ENCODE measurements around the gene ANO9. TPM values are rescaled to one million over a fixed set of nuclear protein-coding genes. Genes with fewer than 3 reads are reported as not detected.

The ANO9 gene
- total RNA-seq, 4 donors from 2014 or later, result 11.0 to 22.1 (median 16.2) TPM

DNA sequence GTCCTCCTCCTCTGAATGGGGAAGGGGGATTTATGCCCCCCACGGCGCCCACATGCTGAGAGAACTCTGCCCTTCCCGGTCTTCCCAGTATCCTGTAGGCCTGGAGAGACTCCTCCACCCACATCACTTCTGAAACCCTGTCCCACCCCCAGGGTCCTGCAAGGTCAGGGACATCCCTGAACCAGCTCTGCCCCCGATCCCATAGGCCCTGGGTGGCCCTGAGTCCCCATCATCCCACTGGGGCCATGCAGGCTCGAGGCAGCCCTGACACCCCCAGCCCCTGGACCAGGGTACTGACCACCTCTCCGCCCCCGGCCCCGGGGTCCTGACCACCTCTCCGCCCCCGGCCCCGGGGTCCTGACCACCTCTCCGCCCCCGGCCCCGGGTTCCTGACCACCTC lies 60.8 kb downstream of the ANO9 start:
- H3K36me3 ChIP-seq, result peaks cover 0 to 7% (median 0%) of the 10 kb centered on the region in 3 donors
- TF ChIP-seq, protein P1, sequence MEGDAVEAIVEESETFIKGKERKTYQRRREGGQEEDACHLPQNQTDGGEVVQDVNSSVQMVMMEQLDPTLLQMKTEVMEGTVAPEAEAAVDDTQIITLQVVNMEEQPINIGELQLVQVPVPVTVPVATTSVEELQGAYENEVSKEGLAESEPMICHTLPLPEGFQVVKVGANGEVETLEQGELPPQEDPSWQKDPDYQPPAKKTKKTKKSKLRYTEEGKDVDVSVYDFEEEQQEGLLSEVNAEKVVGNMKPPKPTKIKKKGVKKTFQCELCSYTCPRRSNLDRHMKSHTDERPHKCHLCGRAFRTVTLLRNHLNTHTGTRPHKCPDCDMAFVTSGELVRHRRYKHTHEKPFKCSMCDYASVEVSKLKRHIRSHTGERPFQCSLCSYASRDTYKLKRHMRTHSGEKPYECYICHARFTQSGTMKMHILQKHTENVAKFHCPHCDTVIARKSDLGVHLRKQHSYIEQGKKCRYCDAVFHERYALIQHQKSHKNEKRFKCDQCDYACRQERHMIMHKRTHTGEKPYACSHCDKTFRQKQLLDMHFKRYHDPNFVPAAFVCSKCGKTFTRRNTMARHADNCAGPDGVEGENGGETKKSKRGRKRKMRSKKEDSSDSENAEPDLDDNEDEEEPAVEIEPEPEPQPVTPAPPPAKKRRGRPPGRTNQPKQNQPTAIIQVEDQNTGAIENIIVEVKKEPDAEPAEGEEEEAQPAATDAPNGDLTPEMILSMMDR (IDR thresholded peaks at IDR 0.05), result no peak
- no peak for TF ChIP-seq POLR2A (IDR thresholded peaks at IDR 0.05)

DNA sequence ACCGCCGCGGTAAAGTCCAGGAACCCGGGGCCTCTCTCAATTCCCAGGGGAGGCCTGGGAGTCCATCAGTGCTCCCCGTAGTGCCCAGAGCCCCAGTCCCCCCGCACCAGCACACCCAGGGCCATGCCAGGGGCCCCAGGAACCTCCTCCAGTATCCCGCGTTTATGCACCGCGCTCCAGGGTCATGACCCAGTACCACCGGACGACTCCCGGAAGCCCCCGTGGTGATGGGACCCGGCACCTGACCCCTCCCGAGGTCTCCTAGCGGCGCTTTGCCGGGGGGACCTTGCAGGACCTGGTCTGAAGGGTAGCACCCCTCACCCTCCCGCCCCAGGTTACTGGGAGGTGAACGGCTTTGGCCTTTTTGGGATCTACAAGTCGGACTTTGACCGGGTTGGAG lies 61.3 kb downstream of the ANO9 start:
- WGBS, 2 donors, result no CpG with 5 or more reads among the region's 23 CpGs
- Histone ChIP-seq H3K27me3 (peaks cover 0 to 4% (median 0%) of the 10 kb centered on the region in 4 donors), H3K4me3 (no peak overlapping the region), H3K27ac (no peak overlapping the region), H3K4me1 (no peaks in the 10 kb centered on the region), H3K9me3 (no peaks in the 10 kb centered on the region), H3K36me3 (peaks cover 0 to 7% (median 0%) of the 10 kb centered on the region in 3 donors)
- intact Hi-C loops (cut with DNase I), result no loop called here
- TF ChIP-seq POLR2A (IDR thresholded peaks at IDR 0.05), result no peak
- TF ChIP-seq, protein P1 (IDR thresholded peaks at IDR 0.05), result no peak
- DNase-seq, result no peak

More for the DNA sequence above, 60.8 kb downstream of the ANO9 start:
- intact Hi-C loops (cut with DNase I), result no loop called here
- Histone ChIP-seq H3K4me3 (no peak overlapping the region), H3K27ac (no peak overlapping the region), H3K9me3 (no peaks in the 10 kb centered on the region), H3K4me1 (no peaks in the 10 kb centered on the region), H3K27me3 (peaks cover 0 to 4% (median 0%) of the 10 kb centered on the region in 4 donors)
- no peak for DNase-seq
- 71 to 83% methylated on average over 1 of the region's 14 CpGs for WGBS, 2 donors

- no peaks in the 10 kb centered on the region for H3K9me3 ChIP-seq
- peaks cover 0 to 4% (median 0%) of the 10 kb centered on the region in 4 donors for H3K27me3 ChIP-seq
- H3K36me3 ChIP-seq, result peaks cover 0 to 7% (median 0%) of the 10 kb centered on the region in 3 donors
- H3K4me3 ChIP-seq, result no peak overlapping the region
- no peak for DNase-seq
- 80% methylated on average over 4 of the region's 35 CpGs; no CpG with 5 or more reads in 1 of the 2 donors for WGBS, 2 donors
- intact Hi-C loops (cut with DNase I), result no loop called here
- H3K27ac ChIP-seq, result no peak overlapping the region
- TF ChIP-seq, protein P1 (IDR thresholded peaks at IDR 0.05), result no peak
- no peak for TF ChIP-seq POLR2A (IDR thresholded peaks at IDR 0.05)
- H3K4me1 ChIP-seq, result no peaks in the 10 kb centered on the region
Observed at GRCh38 chr11:380095-380480, 61.7 kb downstream of the ANO9 start.

DNA sequence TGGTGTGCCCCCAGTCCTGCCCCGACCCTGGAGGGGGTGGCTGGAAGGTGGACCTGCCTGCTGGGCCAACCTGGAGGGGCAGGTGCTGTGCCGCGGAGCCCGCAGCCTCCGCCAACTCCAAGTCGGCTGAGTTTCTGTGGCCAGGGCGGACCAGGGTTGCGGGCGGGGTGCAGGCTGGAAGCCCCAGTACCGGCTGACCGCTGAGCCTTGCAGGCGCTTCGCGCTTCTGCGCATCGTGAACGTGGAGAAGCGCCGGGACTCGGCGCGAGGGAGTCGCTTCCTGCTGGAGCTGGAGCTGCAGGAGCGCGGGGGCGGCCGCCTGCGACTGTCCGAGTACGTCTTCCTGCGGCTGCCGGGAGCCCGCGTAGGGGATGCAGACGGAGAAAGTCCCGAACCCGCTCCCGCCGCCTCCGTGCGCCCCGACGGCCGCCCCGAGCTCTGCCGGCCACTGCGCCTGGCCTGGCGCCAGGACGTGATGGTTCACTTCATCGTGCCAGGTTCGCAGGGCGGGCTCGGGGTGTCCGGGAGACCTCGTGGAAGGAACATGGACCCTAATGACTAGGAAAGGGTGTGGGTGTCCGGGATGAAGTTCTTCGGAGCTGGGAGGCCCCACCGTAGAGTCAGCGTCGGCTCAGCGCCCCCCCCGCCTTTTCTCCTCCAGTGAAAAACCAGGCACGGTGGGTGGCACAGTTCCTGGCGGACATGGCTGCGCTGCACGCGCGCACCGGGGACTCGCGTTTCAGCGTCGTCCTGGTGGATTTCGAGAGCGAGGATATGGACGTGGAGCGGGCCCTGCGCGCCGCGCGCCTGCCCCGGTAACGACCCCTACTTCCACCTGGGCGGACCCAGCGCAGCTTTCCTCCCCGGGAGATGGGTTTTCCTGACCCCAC lies 62.4 kb downstream of the ANO9 start:
- no peaks in the 10 kb centered on the region for H3K4me1 ChIP-seq
- intact Hi-C loops (cut with DNase I), result no loop called here
- no peak for DNase-seq
- H3K9me3 ChIP-seq, result no peaks in the 10 kb centered on the region
- H3K4me3 ChIP-seq, result no peak overlapping the region
- TF ChIP-seq, protein P1 (IDR thresholded peaks at IDR 0.05), result no peak
- no peak for TF ChIP-seq POLR2A (IDR thresholded peaks at IDR 0.05)
- peaks cover 0 to 7% (median 0%) of the 10 kb centered on the region in 3 donors for H3K36me3 ChIP-seq
- 81 to 92% methylated on average over 18 to 37 of the region's 87 CpGs for WGBS, 2 donors
- no peak overlapping the region for H3K27ac ChIP-seq
- H3K27me3 ChIP-seq, result peaks cover 0 to 4% (median 0%) of the 10 kb centered on the region in 4 donors

DNA sequence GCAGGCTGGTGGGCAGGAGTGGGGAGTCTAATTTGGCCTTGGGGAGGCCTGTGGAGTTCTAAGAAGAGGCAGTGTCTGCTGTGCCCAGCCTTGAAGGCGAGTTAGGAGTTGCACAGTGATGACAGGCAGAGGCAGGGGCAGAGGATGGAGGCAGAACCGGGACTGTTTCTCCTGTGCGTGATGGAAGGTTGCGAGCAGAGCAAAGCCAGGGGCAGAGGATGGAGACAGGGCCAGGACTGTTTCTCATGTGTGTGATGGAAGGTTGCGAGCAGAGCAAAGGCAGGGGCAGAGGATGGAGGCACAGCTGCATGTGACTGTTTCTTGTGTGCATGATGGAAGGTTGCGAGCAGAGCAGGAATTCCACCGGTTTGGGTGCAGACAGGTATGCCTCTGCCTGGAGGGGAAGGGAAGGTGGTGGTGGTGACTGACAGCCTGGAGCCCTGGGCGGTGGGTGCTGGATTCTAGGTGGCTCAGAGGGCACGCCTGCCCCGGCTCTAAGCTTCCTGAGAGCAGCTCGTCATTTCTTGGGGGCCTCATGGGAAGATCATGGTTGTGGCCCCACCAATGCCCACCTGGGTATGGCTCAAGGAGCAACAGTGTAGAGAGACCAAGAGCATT lies 63.8 kb downstream of the ANO9 start:
- TF ChIP-seq, protein P1 (IDR thresholded peaks at IDR 0.05), result no peak
- TF ChIP-seq POLR2A (IDR thresholded peaks at IDR 0.05), result no peak
- intact Hi-C loops (cut with DNase I), result no loop called here
- H3K4me1 ChIP-seq, result no peaks in the 10 kb centered on the region
- H3K27ac ChIP-seq, result no peak overlapping the region
- H3K27me3 ChIP-seq, result peaks cover 0 to 4% (median 0%) of the 10 kb centered on the region in 4 donors
- 73 to 76% methylated on average over 10 to 11 of the region's 11 CpGs for WGBS, 2 donors
- H3K4me3 ChIP-seq, result no peak overlapping the region
- no peaks in the 10 kb centered on the region for H3K9me3 ChIP-seq
- DNase-seq, result no peak
- H3K36me3 ChIP-seq, result peaks cover 0 to 7% (median 0%) of the 10 kb centered on the region in 3 donors

Measured in esophagus squamous epithelium (tissue), 5 donors.